Subcutaneous abdominal adipose tissue (tissue), 5 donors: Measurements from ENCODE around the gene ACAP1.

Source experiments
- H3K27ac ChIP-seq: one replicate; pipeline ENCODE4 v1.7.0; 2013; ENCODE audit warnings: low read depth, mild to moderate bottlenecking, inconsistent platforms, low read length, moderate library complexity
- H3K27me3 ChIP-seq, 5 donors: one replicate each; pipeline ENCODE4 v1.7.0; 2013; ENCODE audit warnings: low read length in 5 of 5, inconsistent platforms in 1 of 5; ENCODE audit not compliant: control insufficient read depth in 5 of 5, insufficient read depth in 4 of 5
- H3K36me3 ChIP-seq, 5 donors: one replicate each; pipeline ENCODE4 v1.7.0; 2013; ENCODE audit warnings: low read length in 5 of 5; ENCODE audit not compliant: control insufficient read depth in 5 of 5, insufficient read depth in 5 of 5
- H3K4me1 ChIP-seq, 5 donors: one replicate each; pipeline ENCODE4 v1.7.0; 2013; ENCODE audit warnings: low read length in 5 of 5, mild to moderate bottlenecking in 3 of 5, moderate library complexity in 1 of 5; ENCODE audit not compliant: control insufficient read depth in 5 of 5, insufficient read depth in 5 of 5
- H3K4me3 ChIP-seq, 5 donors: one replicate each; pipeline ENCODE4 v1.7.0; 2013; ENCODE audit warnings: low read length in 5 of 5, low read depth in 1 of 5
- H3K9ac ChIP-seq, 5 donors: one replicate each; pipeline ENCODE4 v1.7.0; 2013; ENCODE audit warnings: low read length in 5 of 5, mild to moderate bottlenecking in 4 of 5, moderate library complexity in 3 of 5
- H3K9me3 ChIP-seq, 5 donors: one replicate each; pipeline ENCODE4 v1.7.0; 2013; ENCODE audit warnings: low read length in 5 of 5; ENCODE audit not compliant: control insufficient read depth in 5 of 5
- donor health status: healthy.
- donor health status: healthy.
- donor health status: healthy.
- donor health status: healthy.
- donor health status: healthy.

The ACAP1 gene

DNA sequence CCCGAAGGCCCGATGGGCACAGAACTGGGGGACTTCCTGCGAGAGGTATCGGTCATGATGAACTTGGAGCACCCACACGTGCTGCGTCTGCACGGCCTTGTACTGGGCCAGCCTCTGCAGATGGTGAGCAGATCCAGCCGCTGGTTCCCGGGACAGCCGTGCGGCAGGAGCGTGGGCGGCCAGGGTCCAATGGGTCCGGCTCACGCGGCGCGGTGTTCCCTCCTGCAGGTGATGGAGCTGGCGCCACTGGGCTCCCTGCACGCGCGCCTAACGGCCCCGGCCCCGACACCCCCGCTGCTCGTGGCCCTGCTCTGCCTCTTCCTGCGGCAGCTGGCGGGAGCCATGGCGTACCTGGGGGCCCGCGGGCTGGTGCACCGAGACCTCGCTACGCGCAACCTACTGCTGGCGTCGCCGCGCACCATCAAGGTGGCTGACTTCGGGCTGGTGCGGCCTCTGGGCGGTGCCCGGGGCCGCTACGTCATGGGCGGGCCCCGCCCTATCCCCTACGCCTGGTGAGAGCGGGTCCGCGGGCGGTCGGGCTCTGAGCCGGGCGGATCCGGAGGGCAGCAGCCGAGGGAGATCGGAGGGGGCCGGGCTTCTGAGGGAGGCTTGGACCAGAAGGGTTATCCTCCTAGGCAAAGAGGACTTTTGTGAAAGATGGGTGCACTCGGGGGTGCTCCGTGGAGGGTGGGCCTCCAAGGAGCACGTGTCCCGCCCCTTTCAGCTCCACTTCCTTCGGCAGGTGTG lies 47.6 kb downstream of the ACAP1 start:
- H3K4me3 ChIP-seq = peak overlapping the region in 4 of 5 donors; percentile 47 to 65 (median 50)
- H3K27me3 ChIP-seq = peaks cover 17 to 36% (median 24%) of the 10 kb centered on the region in 5 donors

DNA sequence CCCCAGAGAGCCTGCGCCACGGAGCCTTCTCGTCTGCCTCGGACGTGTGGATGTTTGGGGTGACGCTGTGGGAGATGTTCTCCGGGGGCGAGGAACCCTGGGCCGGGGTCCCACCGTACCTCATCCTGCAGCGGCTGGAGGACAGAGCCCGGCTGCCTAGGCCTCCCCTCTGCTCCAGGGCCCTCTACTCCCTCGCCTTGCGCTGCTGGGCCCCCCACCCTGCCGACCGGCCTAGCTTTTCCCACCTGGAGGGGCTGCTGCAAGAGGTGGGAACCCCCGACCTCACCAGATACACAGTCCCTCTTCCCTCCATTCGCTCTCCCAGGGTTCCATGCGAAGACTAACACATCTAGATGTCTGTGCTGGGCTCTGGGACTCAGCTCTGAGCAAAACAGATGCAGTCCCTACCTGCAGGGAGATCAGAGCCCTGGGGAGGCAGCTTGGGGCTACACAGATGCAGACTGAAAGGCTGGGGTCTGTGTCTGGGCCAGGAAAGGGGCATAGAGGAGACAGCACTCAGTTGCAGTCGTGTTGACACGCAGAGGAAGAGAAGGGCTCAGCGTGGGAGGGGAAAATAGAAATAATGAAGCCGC lies 48.3 kb downstream of the ACAP1 start:
- H3K27me3 ChIP-seq = peaks cover 17 to 36% (median 24%) of the 10 kb centered on the region in 5 donors
- peaks cover 4 to 35% (median 30%) of the 10 kb centered on the region in 5 donors for H3K4me1 ChIP-seq
- H3K9me3 ChIP-seq = no peaks in the 10 kb centered on the region
- no peak overlapping the region for H3K27ac ChIP-seq
- H3K4me3 ChIP-seq = peak overlapping the region in 3 of 5 donors; percentile 49 to 65 (median 51)
- peaks cover 0 to 22% (median 18%) of the 10 kb centered on the region in 5 donors for H3K36me3 ChIP-seq
- peak overlapping the region in 2 of 5 donors; percentile 24 to 30 for H3K9ac ChIP-seq

More for the DNA sequence above, 47.6 kb downstream of the ACAP1 start:
- Histone ChIP-seq H3K4me1 (peaks cover 4 to 35% (median 30%) of the 10 kb centered on the region in 5 donors), H3K9ac (peak overlapping the region in 3 of 5 donors; percentile 23 to 30 (median 24)), H3K9me3 (peaks cover 0 to 3% (median 0%) of the 10 kb centered on the region in 5 donors), H3K27ac (no peak overlapping the region), H3K36me3 (peaks cover 0 to 15% (median 12%) of the 10 kb centered on the region in 5 donors)

DNA sequence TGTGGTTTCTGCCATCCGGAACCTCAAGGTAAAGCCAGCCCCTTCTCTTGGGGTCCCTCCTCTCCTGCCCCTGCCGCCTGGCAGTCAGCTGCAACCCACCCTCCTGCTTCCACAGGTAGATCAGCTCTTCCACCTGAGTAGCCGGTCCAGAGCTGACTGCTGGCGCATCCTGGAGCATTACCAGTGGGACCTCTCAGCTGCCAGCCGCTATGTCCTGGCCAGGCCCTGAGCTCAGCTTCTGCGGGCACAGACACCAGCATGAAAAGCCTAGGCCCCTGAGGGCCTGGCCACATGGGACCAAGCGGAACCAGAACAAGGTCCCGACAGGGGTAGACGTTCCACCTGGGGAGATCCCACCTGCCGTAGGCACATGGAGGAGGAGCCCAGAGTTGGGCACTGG lies 52.5 kb downstream of the ACAP1 start:
- Histone ChIP-seq H3K36me3 (peaks cover 0 to 46% (median 38%) of the 10 kb centered on the region in 5 donors), H3K9me3 (no peaks in the 10 kb centered on the region)

DNA sequence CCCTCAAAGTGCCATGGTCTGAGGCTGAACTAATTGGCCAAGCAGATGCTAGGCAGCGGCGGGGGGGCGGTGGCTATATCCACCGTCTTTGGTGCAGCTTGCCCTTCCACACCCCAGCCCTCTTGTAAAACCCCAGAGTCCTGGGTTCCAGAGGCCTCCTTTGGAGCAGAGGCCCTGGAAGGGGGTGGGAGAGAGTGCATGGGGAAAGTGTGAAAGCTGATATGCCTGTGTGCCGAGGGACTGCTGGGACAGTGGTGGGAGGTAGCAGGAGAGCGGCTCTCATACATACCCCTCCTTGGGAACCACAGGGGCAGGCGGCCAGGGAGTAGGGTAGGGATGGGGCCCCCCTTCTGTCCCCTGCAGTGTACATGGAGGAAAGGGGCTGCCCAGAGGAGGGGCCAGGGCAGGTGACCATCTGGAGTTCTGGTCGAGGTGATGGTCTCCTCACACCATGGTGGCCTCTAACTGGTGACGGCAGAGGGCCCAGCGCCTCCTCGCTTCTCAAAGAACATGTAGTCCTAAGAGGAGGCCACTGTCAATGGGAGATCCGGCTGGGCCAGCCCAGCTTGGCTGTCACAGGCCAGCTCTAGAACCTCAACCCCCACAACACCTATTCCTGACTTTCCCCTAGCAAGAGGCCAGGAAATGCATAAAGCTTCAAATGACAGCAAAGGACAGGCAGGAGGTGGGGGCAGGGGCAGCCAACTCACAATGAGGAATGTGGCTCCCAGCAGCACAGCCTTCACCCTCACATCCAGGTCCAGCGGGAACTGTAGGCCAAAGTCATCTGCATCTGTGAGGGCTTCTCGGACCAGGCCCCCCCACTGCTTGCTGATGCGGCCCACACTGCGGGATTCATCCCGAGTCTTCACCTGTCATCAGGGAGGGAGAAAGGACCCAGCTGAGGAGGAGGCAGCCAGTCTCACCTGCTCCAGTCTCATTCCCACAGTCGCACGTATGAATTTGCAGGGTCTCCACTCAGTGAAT lies 53.9 kb downstream of the ACAP1 start:
- Histone ChIP-seq H3K4me1 (peaks cover 0 to 32% (median 18%) of the 10 kb centered on the region in 5 donors), H3K9ac (no peak overlapping the region), H3K27ac (no peak overlapping the region), H3K36me3 (peaks cover 0 to 46% (median 38%) of the 10 kb centered on the region in 5 donors), H3K9me3 (no peaks in the 10 kb centered on the region), H3K27me3 (no peaks in the 10 kb centered on the region), H3K4me3 (no peak overlapping the region)

More for the DNA sequence above, 52.5 kb downstream of the ACAP1 start:
- no peak overlapping the region for H3K4me3 ChIP-seq
- H3K27ac ChIP-seq = no peak overlapping the region
- H3K9ac ChIP-seq = no peak overlapping the region
- H3K27me3 ChIP-seq = peaks cover 0 to 6% (median 0%) of the 10 kb centered on the region in 5 donors
- H3K4me1 ChIP-seq = peaks cover 0 to 29% (median 14%) of the 10 kb centered on the region in 5 donors

DNA sequence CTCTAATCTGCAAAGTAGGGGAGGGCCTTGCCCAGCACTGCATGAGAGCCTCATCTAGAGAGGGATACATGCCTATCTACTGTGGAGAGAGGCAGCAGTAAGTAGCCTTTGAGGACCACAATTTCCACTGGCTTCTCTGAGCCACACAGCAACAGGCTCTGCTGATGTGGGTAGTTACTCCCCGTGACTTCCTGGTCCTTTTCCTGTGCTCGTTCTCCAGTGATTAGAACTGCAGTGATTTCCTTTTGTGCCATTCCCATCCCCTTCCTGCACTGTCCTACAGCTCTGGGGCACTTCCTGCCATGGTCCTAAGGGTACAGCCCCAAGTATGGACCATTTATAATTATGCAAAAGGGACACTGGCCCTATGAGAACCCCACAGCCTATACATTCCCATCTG lies 55.0 kb downstream of the ACAP1 start:
- Histone ChIP-seq H3K36me3 (peaks cover 0 to 46% (median 38%) of the 10 kb centered on the region in 5 donors), H3K4me1 (peaks cover 0 to 33% (median 18%) of the 10 kb centered on the region in 5 donors), H3K9ac (no peak overlapping the region), H3K9me3 (no peaks in the 10 kb centered on the region), H3K4me3 (no peak overlapping the region), H3K27ac (no peak overlapping the region), H3K27me3 (no peaks in the 10 kb centered on the region)

DNA sequence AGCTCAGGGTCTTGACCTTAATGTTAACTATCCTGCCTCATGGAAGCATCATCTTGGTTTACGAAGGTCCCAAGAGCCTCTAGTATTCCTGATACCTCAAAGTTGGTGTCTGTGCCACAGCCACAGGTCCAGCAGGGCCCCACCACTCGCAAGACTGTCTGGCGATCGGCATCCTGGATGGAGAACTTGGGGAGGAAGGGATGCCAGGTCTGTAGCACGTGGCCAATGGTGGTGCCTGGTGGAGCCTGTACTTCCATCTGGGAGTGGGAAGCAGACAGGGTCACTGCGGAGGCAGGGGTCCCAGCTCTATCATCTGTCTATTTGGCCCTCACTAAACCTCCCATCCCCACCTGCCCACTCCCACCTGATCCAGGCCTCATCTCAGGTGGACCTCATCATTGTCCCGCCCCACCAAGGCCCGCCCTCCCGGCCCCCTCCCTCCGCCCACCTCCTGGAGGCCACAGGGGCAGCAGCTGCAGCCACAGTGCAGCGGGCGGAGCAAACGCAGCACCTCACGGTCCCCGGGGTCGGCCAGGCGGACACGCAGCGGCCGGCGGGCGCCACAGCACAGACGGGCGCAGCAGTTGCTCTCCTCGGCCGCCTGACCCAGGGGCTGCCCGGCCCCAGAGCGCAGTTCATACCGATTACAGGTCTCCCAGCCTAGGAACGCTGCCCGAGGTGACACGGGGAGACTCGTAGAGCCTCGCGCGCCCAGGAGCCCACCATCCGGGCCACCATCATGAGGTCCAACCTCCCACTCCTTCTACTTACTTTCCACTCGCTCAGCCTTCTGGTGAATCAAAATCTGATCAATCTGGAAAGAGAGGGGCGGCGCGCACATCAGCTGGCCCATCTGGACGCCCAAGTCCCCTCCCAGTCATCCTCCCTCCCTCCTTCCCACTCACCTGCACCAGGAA lies 56.6 kb downstream of the ACAP1 start:
- H3K4me1 ChIP-seq = peaks cover 0 to 33% (median 18%) of the 10 kb centered on the region in 5 donors
- H3K36me3 ChIP-seq = peaks cover 0 to 43% (median 32%) of the 10 kb centered on the region in 5 donors
- H3K4me3 ChIP-seq = peak overlapping the region in 4 of 5 donors; percentile 72 to 80 (median 74)
- H3K9me3 ChIP-seq = no peaks in the 10 kb centered on the region
- no peaks in the 10 kb centered on the region for H3K27me3 ChIP-seq
- H3K9ac ChIP-seq = peak overlapping the region in 3 of 5 donors; percentile 80 to 82 (median 82)
- no peak overlapping the region for H3K27ac ChIP-seq

DNA sequence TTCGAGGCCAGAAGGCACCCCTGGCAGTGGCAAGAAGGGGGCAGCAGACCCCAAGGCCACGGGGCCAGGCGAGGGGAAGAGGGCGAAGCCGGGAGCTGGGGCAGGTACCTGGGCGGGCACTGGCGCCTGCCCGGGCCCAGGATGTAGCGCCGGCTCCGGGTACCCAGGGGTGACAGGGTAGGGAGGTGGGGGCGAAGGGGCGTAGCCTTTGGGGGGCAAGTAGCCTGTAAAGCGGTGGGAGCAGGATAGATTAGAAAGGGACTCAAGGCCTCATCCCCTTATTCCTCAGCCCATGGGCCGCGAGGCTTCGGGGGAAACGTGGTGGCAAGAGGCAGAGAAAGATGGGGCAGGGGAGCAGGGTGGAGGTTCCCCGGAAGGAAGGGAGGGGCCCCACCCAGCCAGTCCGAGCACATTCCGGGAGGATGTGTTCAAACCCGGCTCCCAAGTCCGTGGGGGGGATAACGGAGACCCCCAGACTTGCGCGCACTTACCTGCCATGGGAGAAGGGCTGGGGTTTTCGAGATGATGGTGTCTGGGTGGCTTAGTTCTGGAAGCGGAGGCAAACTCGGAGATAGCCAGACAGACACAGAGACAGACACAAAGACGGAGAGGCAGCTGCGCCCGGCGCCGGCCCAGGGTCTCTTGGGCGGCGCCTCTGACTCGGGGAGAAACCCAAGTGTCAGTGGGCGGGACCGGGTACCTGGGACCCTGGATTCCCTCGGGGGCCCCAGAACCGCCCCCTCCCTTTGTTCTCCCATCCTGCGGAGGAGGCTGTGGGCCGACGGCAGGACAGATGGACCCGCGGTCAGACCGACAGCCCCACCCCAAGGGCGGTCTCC lies 57.5 kb downstream of the ACAP1 start:
- no peaks in the 10 kb centered on the region for H3K9me3 ChIP-seq
- H3K27me3 ChIP-seq = no peaks in the 10 kb centered on the region
- H3K36me3 ChIP-seq = peaks cover 0 to 34% (median 26%) of the 10 kb centered on the region in 5 donors
- H3K4me3 ChIP-seq = peak overlapping the region; percentile 64 to 80 (median 73)
- peak overlapping the region in 4 of 5 donors; percentile 70 to 82 (median 81) for H3K9ac ChIP-seq
- H3K4me1 ChIP-seq = peaks cover 0 to 33% (median 18%) of the 10 kb centered on the region in 5 donors
- H3K27ac ChIP-seq = peak overlapping the region; percentile 77

DNA sequence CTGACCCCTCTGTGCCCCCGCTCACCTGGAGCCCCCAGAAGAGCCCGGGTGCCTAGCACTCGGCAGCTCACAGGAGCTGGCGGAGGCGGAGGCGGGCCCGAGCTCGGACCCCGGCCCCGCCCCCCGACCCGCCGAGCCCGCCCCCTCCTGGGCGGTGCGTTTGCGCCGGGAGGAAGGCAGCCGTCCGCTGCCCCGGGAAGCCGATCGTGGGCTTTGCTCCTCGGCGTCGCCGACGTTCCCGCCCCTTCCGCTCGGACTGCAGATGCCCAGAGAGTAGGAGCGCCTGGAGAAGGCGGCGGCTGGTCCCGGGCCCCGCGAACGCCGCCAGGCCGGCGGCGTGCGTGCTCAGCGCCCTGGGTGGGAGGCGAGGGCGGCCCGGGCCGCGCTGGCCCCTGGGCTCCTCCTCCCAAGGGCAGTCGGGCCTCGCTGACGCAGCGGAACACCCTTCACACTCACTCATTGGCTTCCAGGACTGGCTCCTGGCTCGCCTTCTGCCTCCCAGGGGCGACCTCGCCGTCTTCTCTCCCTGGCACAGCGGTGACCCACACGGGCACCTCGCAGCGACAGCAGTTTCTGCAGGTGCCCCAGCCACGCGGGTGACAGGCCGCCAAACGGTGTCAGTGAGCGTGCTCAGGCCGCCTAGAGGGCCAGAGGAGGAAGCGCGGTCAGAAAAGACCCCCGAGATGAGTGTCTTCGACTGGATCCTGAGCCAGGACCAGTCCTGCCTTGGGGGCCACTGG lies 58.3 kb downstream of the ACAP1 start, which contains the start of gene PLSCR3:
TSS of gene PLSCR3 (minus strand) at position 74 of the 740 bp plus-strand sequence. CDS start 415 bp downstream, outside the sequence.
- Histone ChIP-seq H3K9me3 (no peaks in the 10 kb centered on the region), H3K4me3 (peak within 1 kb of the TSS; percentile 69 to 80 (median 73)), H3K36me3 (peaks cover 0 to 27% (median 19%) of the 10 kb centered on the region in 5 donors), H3K4me1 (peaks cover 0 to 33% (median 18%) of the 10 kb centered on the region in 5 donors), H3K9ac (peak within 1 kb of the TSS in 4 of 5 donors; percentile 70 to 87 (median 82)), H3K27ac (peak within 1 kb of the TSS; percentile 77), H3K27me3 (no peaks in the 10 kb centered on the region)
